GM21381 (cell line): Measurements from ENCODE around the gene GNE.
A peak's percentile ranks its signal among the peaks of the same experiment; 100 is the strongest.
"Not testable (repeated sequence)": the region's sequence is repeated elsewhere in the genome, so short reads cannot be mapped to it uniquely, and the experiment has no call there.

ENCODE experiments used
- ATAC-seq: cut with Tn5 transposase; IDR thresholded peaks from one replicate; pipeline ENCODE4 v1.9.1; 2021; ENCODE audit warnings: mild to moderate bottlenecking, moderate library complexity; ENCODE audit not compliant: unreplicated experiment

Gene GNE

GRCh38 chr9:36208521-36209253 is 49.6 kb downstream of the GNE start:
- ATAC-seq: no peak

GRCh38 chr9:36207546-36208012 is 50.7 kb downstream of the GNE start:
- ATAC-seq: no peak

GRCh38 chr9:36207016-36207415 is 51.2 kb downstream of the GNE start:
- ATAC-seq: no peak

DNA sequence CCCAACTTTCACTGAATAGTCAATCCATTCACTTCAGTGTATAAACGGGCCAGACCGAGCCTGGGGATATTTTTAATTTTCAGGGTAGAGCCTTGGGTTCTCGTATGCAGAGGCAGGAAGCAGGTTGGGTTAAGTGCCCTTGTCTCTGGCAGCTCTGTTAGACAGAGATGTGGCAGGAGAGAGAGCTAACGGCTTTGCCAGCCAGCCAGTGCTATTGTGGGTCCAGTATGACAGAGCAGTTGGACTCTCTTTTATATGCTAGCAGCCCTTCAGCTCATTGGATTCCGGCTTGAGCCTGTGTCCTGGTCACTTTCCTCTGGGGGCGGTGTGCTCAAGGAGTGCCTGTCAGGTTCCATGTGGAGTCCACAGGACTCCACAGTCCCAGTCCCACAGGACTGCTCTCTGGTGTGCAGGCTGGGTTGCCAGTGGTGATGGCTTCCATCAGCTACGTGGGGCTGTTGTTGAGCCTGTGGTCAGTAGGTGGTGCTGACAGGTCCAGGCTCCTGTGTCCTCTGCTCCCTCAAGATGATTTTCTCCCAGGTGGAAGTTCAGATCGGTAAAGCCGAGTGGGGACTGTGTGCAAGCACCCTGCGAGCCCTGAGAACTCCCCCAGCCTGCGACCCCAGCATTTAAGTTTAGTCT is 53.2 kb downstream of the GNE start:
- no peak for ATAC-seq

DNA sequence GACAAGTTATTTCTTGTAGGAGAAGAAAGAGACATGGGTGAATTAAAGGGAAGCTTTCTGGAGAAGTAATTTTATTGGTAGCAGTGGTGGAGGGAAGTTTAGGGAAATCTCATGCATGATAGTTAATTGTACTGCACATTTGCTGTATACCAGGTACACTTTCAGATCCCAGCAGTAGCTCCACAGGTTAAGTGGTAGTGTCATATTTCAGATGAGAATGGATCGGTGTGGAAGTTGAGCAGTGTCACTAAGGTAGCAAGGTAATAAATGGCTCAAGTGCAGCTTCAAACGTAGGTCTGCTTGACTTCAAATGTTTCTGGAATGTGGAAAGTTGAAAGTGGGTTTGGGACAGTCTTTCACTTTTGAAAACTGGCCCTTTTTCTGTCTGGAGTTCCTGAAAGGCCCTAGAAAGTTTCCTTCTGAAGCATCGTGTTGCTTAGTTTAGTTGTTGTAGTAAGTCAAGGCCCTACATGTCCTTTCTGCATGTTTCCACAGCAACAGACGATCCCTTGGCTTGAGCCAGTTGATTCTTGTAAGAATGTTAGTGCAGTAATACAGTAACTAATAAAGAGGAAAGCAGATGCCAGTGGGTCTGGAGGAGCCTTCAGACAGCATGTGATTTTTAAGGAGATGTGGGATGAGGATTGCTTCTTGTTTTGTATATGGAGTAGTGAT is 63.8 kb downstream of the GNE start:
- no peak for ATAC-seq

GRCh38 chr9:36193023-36193422 is 65.2 kb downstream of the GNE start:
- no peak for ATAC-seq

- no peak for ATAC-seq
These were observed 66.1 kb downstream of the GNE start for GRCh38 chr9:36192196-36192595.

GRCh38 chr9:36191686-36192085 is 66.6 kb downstream of the GNE start:
- ATAC-seq: no peak

GRCh38 chr9:36191290-36191645 is 67.0 kb downstream of the GNE start:
- no peak for ATAC-seq

- ATAC-seq: peak; percentile 93
These were observed 67.6 kb downstream of the GNE start, which contains the start of gene CLTA for GRCh38 chr9:36190388-36191289. Gene CLTA, plus strand, starts transcription at chr9:36190921. Its CDS starts 136 bp downstream, at chr9:36191057.

DNA sequence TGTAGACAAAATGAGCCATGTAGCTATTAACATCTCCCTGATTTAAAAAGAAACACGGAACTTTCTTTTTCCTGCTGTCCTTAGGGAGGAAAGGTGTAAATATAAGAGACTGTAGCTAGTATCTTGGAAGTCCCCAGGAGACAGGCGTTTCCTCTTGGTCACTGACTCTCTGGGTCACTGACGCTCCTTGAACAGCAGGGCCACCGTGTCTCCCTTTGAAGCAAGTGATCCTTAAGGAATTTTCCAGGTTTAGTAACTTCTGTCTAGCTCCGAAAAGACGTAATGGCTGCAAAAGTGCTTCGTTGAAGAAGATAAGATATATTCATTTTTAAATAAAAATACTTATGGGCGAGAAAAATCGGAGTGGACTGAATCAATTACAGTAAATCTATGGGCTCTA is 68.3 kb downstream of the GNE start:
- ATAC-seq: no peak

DNA sequence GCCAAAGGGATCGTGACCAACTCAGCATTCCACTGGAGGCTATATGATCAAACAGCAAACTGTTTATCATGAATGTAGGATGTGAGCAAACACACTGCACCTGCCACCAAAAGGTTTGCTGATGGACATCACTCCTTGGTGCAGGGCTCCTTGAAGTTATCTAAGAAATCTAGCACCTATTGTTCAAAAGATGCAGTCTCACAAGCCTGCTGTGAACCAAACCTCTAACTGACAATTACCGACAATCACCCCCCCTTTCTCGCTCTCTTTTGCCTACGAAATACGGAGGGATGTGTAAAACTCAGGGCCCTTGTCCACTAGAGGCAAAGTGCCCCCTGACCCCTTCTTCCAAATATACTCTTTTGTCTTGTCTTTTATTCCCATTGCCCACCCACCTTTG is 70.0 kb downstream of the GNE start:
- no peak for ATAC-seq

GRCh38 chr9:36187414-36187813 is 70.8 kb downstream of the GNE start:
- ATAC-seq: no peak

GRCh38 chr9:36180243-36180642 is 78.0 kb downstream of the GNE start:
- ATAC-seq: not testable (repeated sequence)

- ATAC-seq: no peak
These were observed 80.7 kb downstream of the GNE start for GRCh38 chr9:36177571-36177970.

DNA sequence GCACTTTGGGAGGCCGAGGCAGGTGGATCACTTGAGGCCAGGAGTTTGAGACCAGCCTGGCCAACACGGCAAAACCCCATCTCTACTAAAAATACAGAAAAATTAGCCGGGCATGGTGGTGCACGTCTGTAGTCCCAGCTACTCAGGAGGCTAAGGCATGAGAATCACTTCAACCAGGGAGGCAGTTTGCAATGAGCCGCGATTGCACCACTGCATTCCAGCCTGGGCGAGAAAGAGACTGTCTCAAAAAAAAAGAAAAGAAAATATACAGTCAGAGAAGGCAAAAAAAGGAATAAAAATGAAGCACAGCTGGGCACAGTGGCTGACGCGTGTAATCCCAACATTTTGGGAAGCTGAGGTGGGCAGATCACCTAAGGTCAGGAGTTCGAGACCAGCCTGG is 81.8 kb downstream of the GNE start:
- ATAC-seq: not testable (repeated sequence)

GRCh38 chr9:36175209-36175608 is 83.0 kb downstream of the GNE start:
- not testable (repeated sequence) for ATAC-seq

DNA sequence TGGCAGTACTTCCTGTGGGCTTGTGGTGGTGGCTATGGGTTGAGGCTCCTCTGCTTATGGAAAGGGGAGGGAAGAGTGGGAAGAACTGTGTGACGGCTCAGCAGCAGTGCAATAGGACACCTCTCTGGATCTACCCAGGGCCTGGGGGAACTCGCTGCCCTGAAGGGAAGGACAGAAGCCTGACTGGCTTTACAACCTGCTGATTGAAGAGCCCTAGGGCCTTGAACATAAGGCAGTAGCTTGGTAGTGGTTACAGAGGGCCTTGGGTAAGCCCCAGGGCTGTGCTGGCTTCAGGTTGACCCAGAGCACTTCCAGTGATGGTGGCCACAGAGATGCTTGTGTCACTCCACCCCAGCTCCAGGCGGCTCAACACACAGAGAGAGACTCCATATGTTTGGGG is 83.5 kb downstream of the GNE start:
- ATAC-seq: no peak

GRCh38 chr9:36174271-36174670 is 84.0 kb downstream of the GNE start:
- no peak for ATAC-seq

- ATAC-seq: no peak
These were observed 84.4 kb downstream of the GNE start for GRCh38 chr9:36173861-36174260.

DNA sequence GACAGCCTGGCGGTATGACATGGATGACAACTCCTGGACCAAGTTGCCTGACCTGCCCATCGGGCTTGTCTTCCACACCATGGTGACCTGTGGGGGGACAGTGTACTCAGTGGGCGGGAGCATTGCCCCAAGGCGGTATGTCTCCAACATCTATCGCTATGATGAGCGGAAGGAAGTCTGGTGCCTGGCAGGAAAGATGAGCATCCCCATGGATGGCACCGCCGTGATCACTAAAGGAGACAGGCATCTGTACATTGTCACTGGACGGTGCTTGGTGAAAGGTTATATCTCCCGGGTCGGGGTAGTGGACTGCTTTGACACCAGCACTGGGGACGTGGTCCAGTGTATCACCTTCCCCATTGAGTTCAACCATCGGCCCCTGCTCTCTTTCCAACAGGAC is 87.7 kb downstream of the GNE start:
- ATAC-seq: no peak
